Activated T-cell treated with anti-CD3 and anti-CD28 coated beads for 24 hours (primary cell): Measurements from ENCODE around the gene SLC25A27.

ENCODE experiments used
- DNase-seq: peaks from one replicate; pipeline ENCODE4 v3.0.0-alpha.2; 2020; ENCODE audit warnings: low read depth

SLC25A27 gene

GRCh38 chr6:46651006-46651405 lies 1.8 kb upstream of the SLC25A27 start:
- DNase-seq, result no peak

- DNase-seq, result no peak
These were observed 959 bp upstream of the SLC25A27 start for GRCh38 chr6:46651816-46652215.

- no peak for DNase-seq
These were observed 558 bp upstream of the SLC25A27 start for GRCh38 chr6:46652232-46652602.

GRCh38 chr6:46653439-46654195 lies 842 bp downstream of the SLC25A27 start:
- no peak for DNase-seq

- DNase-seq, result no peak
These were observed 3.0 kb downstream of the SLC25A27 start for GRCh38 chr6:46655803-46656202.

- no peak for DNase-seq
These were observed 4.9 kb downstream of the SLC25A27 start for GRCh38 chr6:46657642-46658041.

GRCh38 chr6:46661483-46661882 lies 8.7 kb downstream of the SLC25A27 start:
- no peak for DNase-seq

GRCh38 chr6:46667377-46667776 lies 14.6 kb downstream of the SLC25A27 start:
- DNase-seq, result no peak

GRCh38 chr6:46674410-46674809 lies 21.6 kb downstream of the SLC25A27 start:
- no peak for DNase-seq

GRCh38 chr6:46676604-46677313 lies 24.0 kb downstream of the SLC25A27 start:
- no peak for DNase-seq

- no peak for DNase-seq
These were observed 24.5 kb downstream of the SLC25A27 start for GRCh38 chr6:46677314-46677654.

GRCh38 chr6:46684771-46685170 lies 32.0 kb downstream of the SLC25A27 start:
- no peak for DNase-seq

- DNase-seq, result no peak
These were observed 34.9 kb downstream of the SLC25A27 start, which contains the start of gene TDRD6 for GRCh38 chr6:46687619-46688097. TDRD6 (plus strand) TSS chr6:46687885; CDS start chr6:46688129, 244 bp downstream.

GRCh38 chr6:46688117-46688965 lies 35.6 kb downstream of the SLC25A27 start:
- DNase-seq, result no peak

GRCh38 chr6:46688966-46689335 lies 36.2 kb downstream of the SLC25A27 start:
- no peak for DNase-seq

GRCh38 chr6:46689657-46690056 lies 36.9 kb downstream of the SLC25A27 start:
- DNase-seq, result no peak

- DNase-seq, result no peak
These were observed 37.5 kb downstream of the SLC25A27 start for GRCh38 chr6:46690141-46690755.

GRCh38 chr6:46690911-46691451 lies 38.2 kb downstream of the SLC25A27 start:
- no peak for DNase-seq

GRCh38 chr6:46699970-46700369 lies 47.2 kb downstream of the SLC25A27 start:
- no peak for DNase-seq

- no peak for DNase-seq
These were observed 51.8 kb downstream of the SLC25A27 start for GRCh38 chr6:46704562-46704961.

- DNase-seq, result no peak
These were observed 53.7 kb downstream of the SLC25A27 start for GRCh38 chr6:46706464-46706863.

- DNase-seq, result no peak
These were observed 58.7 kb downstream of the SLC25A27 start for GRCh38 chr6:46711491-46711890.
